Neural progenitor cell (in vitro differentiated cells): Measurements from ENCODE around the gene CERT1.

Source experiments
- CTCF ChIP-seq: fragments of 200-600 bp; sonication (generic); IDR thresholded peaks from 2 replicates; pipeline ENCODE4 v1.5.1; 2017; ENCODE audit warnings: antibody characterized with exemption, mild to moderate bottlenecking
- EZH2 ChIP-seq: fragments of 200-600 bp; sonication (generic); IDR thresholded peaks from 2 replicates; pipeline ENCODE4 v1.6.1; 2017; ENCODE audit warnings: antibody characterized with exemption, mild to moderate bottlenecking, moderate library complexity
- EZH2phosphoT487 ChIP-seq: fragments of 200-600 bp; sonication (generic); IDR thresholded peaks from 2 replicates; pipeline ENCODE4 v1.6.1; 2017; ENCODE audit warnings: antibody characterized with exemption

- no peak for TF ChIP-seq EZH2
- TF ChIP-seq CTCF: no peak
- no peak for TF ChIP-seq EZH2phosphoT487
These were observed 30.4 kb downstream of the CERT1 start for GRCh38 chr5:75481024-75481423.
